Stimulated activated CD4-positive, alpha-beta T cell treated with anti-CD3 and anti-CD28 coated beads, Interleukin-2, amount 100 ng/mL, for 48 hours (primary cell): ENCODE results near the gene ZNF749.
A peak's percentile ranks its signal among the peaks of the same experiment; 100 is the strongest.
"Not testable (repeated sequence)": the region's sequence is repeated elsewhere in the genome, so short reads cannot be mapped to it uniquely, and the experiment has no call there.

Experiments
- DNase-seq, 2 donors: peaks; one replicate each; pipeline ENCODE4 v3.0.0-alpha.2; 2020

The ZNF749 gene

GRCh38 chr19:57466489-57466888 is 31.4 kb downstream of the ZNF749 start:
- no peak for DNase-seq

- DNase-seq, result no peak
Observed at GRCh38 chr19:57473646-57474045, 38.5 kb downstream of the ZNF749 start.

GRCh38 chr19:57477191-57478008 is 42.3 kb downstream of the ZNF749 start, which contains the start of gene ZNF772:
TSS of gene ZNF772 (minus strand) at chr19:57477566. CDS start at chr19:57477309, 257 bp downstream.
- peak; percentile 72 to 82 for DNase-seq

GRCh38 chr19:57487477-57488298 is 52.6 kb downstream of the ZNF749 start, which contains the start of gene ZNF419:
TSS of gene ZNF419 (plus strand) at chr19:57487750. CDS start at chr19:57487951, 201 bp downstream.
- DNase-seq, result peak; percentile 84 to 87

- DNase-seq, result not testable (repeated sequence)
Observed at GRCh38 chr19:57488299-57488644, 53.1 kb downstream of the ZNF749 start.
